Esophagus muscularis mucosa (tissue), 4 donors: ENCODE data around the gene DECR2. TPM values are rescaled to one million over a fixed set of nuclear protein-coding genes. Genes with fewer than 3 reads are reported as not detected.
A peak's percentile ranks its signal among the peaks of the same experiment; 100 is the strongest.

ENCODE experiments used
- DNase-seq: peaks from one replicate; pipeline ENCODE4 v3.0.0-alpha.2; 2017; ENCODE audit errors: extremely low spot score
- H3K27ac ChIP-seq, 4 donors: fragments of 200-600 bp; sonication (generic); replicated peaks in 1 of 4; 1 replicate in 3 of 4; 2 replicates in 1 of 4; pipeline ENCODE4 v1.5.1; 2016 to 2019; ENCODE audit warnings: mild to moderate bottlenecking in 1 of 4
- H3K27me3 ChIP-seq, 4 donors: fragments of 200-600 bp; sonication (generic); one replicate each; pipeline versions ENCODE4 v1.5.1 to v1.6.0; 2016 to 2019
- H3K36me3 ChIP-seq, 4 donors: fragments of 200-600 bp; sonication (generic); one replicate each; pipeline ENCODE4 v1.5.1; 2016 to 2019
- H3K4me1 ChIP-seq, 4 donors: fragments of 200-600 bp; sonication (generic); one replicate each; pipeline ENCODE4 v1.5.1; 2016 to 2019
- H3K4me3 ChIP-seq, 4 donors: fragments of 200-600 bp; sonication (generic); 1 replicate in 2 of 4; 2 replicates in 2 of 4; pipeline ENCODE4 v1.5.1; 2016 to 2019; ENCODE audit warnings: mild to moderate bottlenecking in 4 of 4, moderate library complexity in 1 of 4
- H3K9me3 ChIP-seq, 4 donors: fragments of 200-600 bp; sonication (generic); 1 replicate in 3 of 4; 2 replicates in 1 of 4; pipeline ENCODE4 v1.5.1; 2016 to 2019
- CTCF ChIP-seq, 3 experiments: fragments of 200-600 bp in 2 of 3; fragments of 450-650 bp in 1 of 3; sonication (generic) in 2 of 3; IDR thresholded peaks; one replicate each; pipeline ENCODE4 v1.5.1; 2017 to 2019; ENCODE audit warnings: antibody characterized with exemption in 3 of 3, mild to moderate bottlenecking in 2 of 3, moderate library complexity in 1 of 3
- EP300 ChIP-seq: sonication (generic); formaldehyde crosslinking; IDR thresholded peaks from one replicate; pipeline ENCODE4 v1.6.1; 2017; ENCODE audit warnings: antibody characterized with exemption
- POLR2A ChIP-seq: fragments of 450-650 bp; IDR thresholded peaks from one replicate; pipeline ENCODE4 v1.6.1; 2017; ENCODE audit warnings: antibody characterized with exemption, moderate library complexity, mild to moderate bottlenecking, low read depth
- POLR2AphosphoS5 ChIP-seq, 2 donors: sonication (generic); formaldehyde crosslinking; IDR thresholded peaks; one replicate each; pipeline ENCODE4 v1.6.1; 2017; ENCODE audit warnings: antibody characterized with exemption in 2 of 2
- WGBS: methylation state at CpG from one replicate; pipeline ENCODE4 v1.1.5; 2018; 5-methylcytosine and 5-hydroxymethylcytosine counted together
- intact Hi-C: fragments of 100-400 bp; cut with DNase I; formaldehyde crosslinking; loops from one replicate; pipeline ENCODE4 v1.15.1; 2023
- total RNA-seq, 4 donors: library from RNA; depleted of rRNA; stranded (reverse); fragments of >200 nt; gene quantifications; one replicate each; pipeline versions ENCODE4 v1.1.0 to v1.2.1, GENCODE V29; 2016

DECR2 gene
- total RNA-seq, 4 donors from 2014 or later = 11.8 to 18.3 (median 17.4) TPM

- H3K4me1 ChIP-seq = peaks cover 25 to 47% (median 37%) of the 10 kb centered on the region in 4 donors
- H3K36me3 ChIP-seq = peaks cover 27 to 40% (median 37%) of the 10 kb centered on the region in 4 donors
- H3K27me3 ChIP-seq = no peaks in the 10 kb centered on the region
- no peak for DNase-seq
- no peak overlapping the region for H3K4me3 ChIP-seq
- TF ChIP-seq POLR2A = no peak
- TF ChIP-seq POLR2AphosphoS5 (IDR thresholded peaks at IDR 0.05) = no peak
- TF ChIP-seq EP300 = no peak
- TF ChIP-seq CTCF (IDR thresholded peaks at IDR 0.05) = no peak
- no peaks in the 10 kb centered on the region for H3K9me3 ChIP-seq
- WGBS = 100% methylated on average over 1 of the region's 14 CpGs
- H3K27ac ChIP-seq = no peak overlapping the region
- intact Hi-C loops = no loop called here
Measured at GRCh38 chr16:378821-379182, 22.9 kb upstream of the DECR2 start.

GRCh38 chr16:379183-379960 is 22.3 kb upstream of the DECR2 start:
- Histone ChIP-seq H3K36me3 (peaks cover 22 to 35% (median 31%) of the 10 kb centered on the region in 4 donors), H3K4me1 (peaks cover 27 to 51% (median 42%) of the 10 kb centered on the region in 4 donors), H3K27me3 (no peaks in the 10 kb centered on the region), H3K27ac (no peak overlapping the region), H3K9me3 (no peaks in the 10 kb centered on the region), H3K4me3 (no peak overlapping the region)
- TF ChIP-seq CTCF (IDR thresholded peaks at IDR 0.05) (no peak), POLR2AphosphoS5 (IDR thresholded peaks at IDR 0.05) (no peak), POLR2A (no peak), EP300 (no peak)
- intact Hi-C loops = no loop called here
- 88% methylated on average over 6 of the region's 16 CpGs for WGBS
- DNase-seq = no peak

- H3K27ac ChIP-seq = peak overlapping the region in 1 of 4 donors; percentile 80
- no peaks in the 10 kb centered on the region for H3K9me3 ChIP-seq
- peak overlapping the region; percentile 68 to 98 (median 94) for H3K4me3 ChIP-seq
- H3K4me1 ChIP-seq = peaks cover 27 to 51% (median 44%) of the 10 kb centered on the region in 4 donors
- DNase-seq = no peak
- no peaks in the 10 kb centered on the region for H3K27me3 ChIP-seq
- peaks cover 14 to 27% (median 23%) of the 10 kb centered on the region in 4 donors for H3K36me3 ChIP-seq
- intact Hi-C loops = no loop called here
- 79% methylated on average over 23 of the region's 27 CpGs for WGBS
- TF ChIP-seq CTCF (IDR thresholded peaks at IDR 0.05) (no peak), POLR2A (no peak), EP300 (no peak), POLR2AphosphoS5 (IDR thresholded peaks at IDR 0.05) (no peak)
Measured at GRCh38 chr16:379961-380761, 21.5 kb upstream of the DECR2 start.

GRCh38 chr16:380762-381011 is 21.0 kb upstream of the DECR2 start:
- WGBS = 10% methylated on average over 12 of the region's 12 CpGs

More at GRCh38 chr16:380762-381011, 21.0 kb upstream of the DECR2 start:
- Histone ChIP-seq H3K36me3 (peaks cover 13 to 22% (median 20%) of the 10 kb centered on the region in 4 donors), H3K27ac (peak overlapping the region in 3 of 4 donors; percentile 79 to 81 (median 80)), H3K27me3 (no peaks in the 10 kb centered on the region), H3K4me1 (peaks cover 27 to 51% (median 44%) of the 10 kb centered on the region in 4 donors), H3K9me3 (no peaks in the 10 kb centered on the region), H3K4me3 (peak overlapping the region; percentile 68 to 98 (median 94))
- TF ChIP-seq POLR2AphosphoS5 (IDR thresholded peaks at IDR 0.05) (no peak), POLR2A (no peak), CTCF (IDR thresholded peaks at IDR 0.05) (no peak), EP300 (no peak)
- no peak for DNase-seq
- intact Hi-C loops = no loop called here
